Activated naive CD4-positive, alpha-beta T cell treated with anti-CD3 and anti-CD28 coated beads, Interleukin-2, amount 10 ng/mL, durations not matched to agents 7 days and 5 days (primary cell): Measurements from ENCODE around the gene BIRC5.
"Not testable (repeated sequence)": the region's sequence is repeated elsewhere in the genome, so short reads cannot be mapped to it uniquely, and the experiment has no call there.

Experiments used
- CTCF ChIA-PET: fragments of 350-600 bp; sonication (Branson Sonifier 250); formaldehyde crosslinking; loops from one replicate; lab custom pipeline; 2021; ENCODE audit warnings: antibody characterized with exemption; lab: Charles Lee
- DNase-seq: peaks from one replicate; pipeline ENCODE4 v3.0.0-alpha.2; 2020
- H3K27ac Mint-ChIP-seq: one replicate; pipeline ENCODE4 v1.8.0; 2021; ENCODE audit warnings: mild to moderate bottlenecking, moderate library complexity, mixed read lengths
- H3K27me3 Mint-ChIP-seq: one replicate; pipeline ENCODE4 v1.8.0; 2021; ENCODE audit warnings: mild to moderate bottlenecking, mixed read lengths
- H3K36me3 Mint-ChIP-seq: one replicate; pipeline ENCODE4 v1.8.0; 2021; ENCODE audit warnings: mixed read lengths
- H3K4me1 Mint-ChIP-seq: one replicate; pipeline ENCODE4 v1.8.0; 2021; ENCODE audit warnings: mixed read lengths
- H3K4me3 Mint-ChIP-seq: one replicate; pipeline ENCODE4 v1.8.0; 2021; ENCODE audit warnings: mild to moderate bottlenecking, moderate library complexity, mixed read lengths
- H3K9me3 Mint-ChIP-seq: one replicate; pipeline ENCODE4 v1.8.0; 2021; ENCODE audit warnings: mixed read lengths

Gene BIRC5

DNA sequence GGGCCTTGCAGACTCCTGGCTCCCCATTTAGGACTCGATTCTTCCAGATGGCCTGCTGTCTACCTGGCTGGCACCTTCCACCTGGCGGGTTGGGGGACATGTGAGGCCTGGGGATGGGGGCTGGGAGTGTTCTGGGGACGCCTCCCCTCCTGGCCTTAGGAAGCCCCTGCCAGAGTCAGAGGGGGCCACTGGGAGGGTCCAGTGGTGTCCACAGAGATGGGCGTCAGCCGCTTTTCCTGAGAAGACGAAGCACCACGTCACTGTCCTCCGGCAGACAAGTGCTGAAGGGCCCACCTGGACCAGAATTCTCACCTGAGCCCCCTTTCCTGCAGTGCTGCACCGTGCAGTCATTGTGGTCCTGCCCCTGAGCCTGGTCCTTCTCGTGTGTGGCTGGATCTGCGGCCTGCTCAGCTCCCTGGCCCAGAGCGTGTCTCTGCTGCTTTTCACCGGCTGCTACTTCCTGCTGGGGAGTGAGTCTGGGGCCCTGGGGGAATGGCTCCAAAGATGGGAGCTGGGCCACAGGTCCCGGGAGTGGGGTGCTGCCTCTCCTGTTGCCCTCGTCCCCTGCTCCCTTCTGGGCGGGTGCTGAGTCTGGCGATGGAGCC, 20.3 kb downstream of the BIRC5 start:
- CTCF ChIA-PET: no interaction called here
- no peak overlapping the region for H3K27ac Mint-ChIP-seq
- peaks cover 6% of the 10 kb centered on the region for H3K4me1 Mint-ChIP-seq
- DNase-seq: no peak
- H3K27me3 Mint-ChIP-seq: peaks cover 78% of the 10 kb centered on the region
- H3K4me3 Mint-ChIP-seq: no peak overlapping the region
- no peaks in the 10 kb centered on the region for H3K9me3 Mint-ChIP-seq
- no peaks in the 10 kb centered on the region for H3K36me3 Mint-ChIP-seq

DNA sequence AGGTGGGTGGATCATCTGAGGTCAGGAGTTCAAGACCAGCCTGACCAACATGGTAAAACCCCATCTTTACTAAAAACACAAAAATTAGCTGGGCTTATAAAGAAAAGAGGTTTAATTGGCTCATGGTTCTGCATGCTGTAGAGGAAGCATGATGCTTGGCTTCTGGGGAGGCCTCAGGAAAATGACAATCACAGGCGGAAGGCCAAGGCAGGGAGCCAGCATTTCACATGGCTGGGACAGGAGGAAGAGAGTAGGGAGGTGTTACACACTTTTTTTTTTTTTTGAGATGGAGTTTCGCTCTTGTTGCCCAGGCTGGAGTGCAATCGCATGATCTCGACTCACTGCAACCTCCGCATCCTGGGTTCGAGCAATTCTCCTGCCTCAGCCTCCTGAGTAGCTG, 21.0 kb downstream of the BIRC5 start:
- CTCF ChIA-PET, DNase-seq: not testable (repeated sequence)

DNA sequence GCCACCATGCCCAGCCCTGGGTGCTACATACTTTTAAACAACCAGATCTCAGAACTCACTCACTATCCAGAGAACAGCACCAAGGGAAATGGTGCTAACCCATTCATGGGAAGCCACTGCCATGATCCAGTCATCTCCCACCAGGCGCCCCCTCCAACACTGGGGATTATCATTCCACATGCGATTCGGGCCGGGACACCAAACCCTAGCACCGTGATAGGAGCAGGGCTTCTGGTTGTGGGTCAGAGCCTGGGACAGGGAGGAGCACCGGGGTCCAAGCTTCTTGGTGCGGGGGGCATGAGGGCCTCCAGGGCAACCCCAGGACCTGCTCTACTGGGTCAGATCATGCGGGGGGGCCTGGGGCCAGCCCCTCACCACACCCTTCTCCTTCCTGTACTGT, 21.8 kb downstream of the BIRC5 start:
- Mint-ChIP-seq H3K27ac (no peak overlapping the region), H3K4me3 (no peak overlapping the region), H3K4me1 (peaks cover 6% of the 10 kb centered on the region), H3K9me3 (no peaks in the 10 kb centered on the region), H3K36me3 (no peaks in the 10 kb centered on the region), H3K27me3 (peaks cover 68% of the 10 kb centered on the region)
- no peak for DNase-seq
- CTCF ChIA-PET: interaction anchor here (3.2 kb wide), 1 partner anchor 15 kb away, joined by 14 read pairs; no protein-coding TSS in a partner anchor

More for the DNA sequence above, 21.0 kb downstream of the BIRC5 start:
- H3K9me3 Mint-ChIP-seq, H3K4me1 Mint-ChIP-seq, H3K27ac Mint-ChIP-seq, H3K4me3 Mint-ChIP-seq, H3K36me3 Mint-ChIP-seq: not testable (repeated sequence)
- peaks cover 75% of the 10 kb centered on the region for H3K27me3 Mint-ChIP-seq

DNA sequence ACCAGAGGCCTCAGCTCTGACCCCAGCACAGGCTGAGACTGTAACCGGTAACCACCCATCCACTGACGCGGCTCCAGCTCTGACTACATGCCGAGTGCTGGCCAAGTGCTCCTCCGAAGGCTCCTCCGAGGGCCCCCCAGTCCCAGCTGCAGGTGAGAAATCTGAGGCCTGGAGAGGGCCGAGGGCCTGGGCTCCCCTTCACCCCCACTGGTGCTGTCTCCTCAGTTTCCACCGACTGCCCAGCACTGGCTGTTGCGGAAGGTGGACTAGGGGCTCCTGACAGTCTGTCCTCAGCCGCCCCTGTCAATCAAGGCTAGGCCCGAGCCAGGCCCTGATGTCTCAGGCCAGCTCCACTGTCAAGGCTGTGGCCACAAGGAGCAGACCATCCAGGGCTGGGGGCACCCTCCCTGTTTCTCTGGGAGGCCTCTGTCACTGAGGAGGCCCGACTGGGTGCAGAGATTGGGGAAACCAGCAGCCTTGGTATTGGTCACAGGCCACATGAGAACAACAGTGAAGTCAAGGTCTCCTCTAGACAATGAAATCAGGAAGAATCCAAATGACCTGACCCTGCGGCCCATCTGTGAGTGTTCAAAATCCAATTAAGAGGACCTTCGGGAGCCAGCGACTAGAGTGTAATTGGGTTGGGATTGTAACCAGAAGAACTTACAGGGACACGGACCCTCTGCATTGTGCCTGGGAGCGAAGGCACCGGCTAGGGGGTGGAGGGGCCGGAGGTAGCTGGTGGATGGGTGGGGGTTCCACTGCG, 22.5 kb downstream of the BIRC5 start:
- peaks cover 6% of the 10 kb centered on the region for H3K4me1 Mint-ChIP-seq
- H3K27me3 Mint-ChIP-seq: peaks cover 62% of the 10 kb centered on the region
- no peaks in the 10 kb centered on the region for H3K36me3 Mint-ChIP-seq
- CTCF ChIA-PET: interaction anchor here (3.2 kb wide), 1 partner anchor 14 kb away, joined by 14 read pairs; no protein-coding TSS in a partner anchor
- H3K27ac Mint-ChIP-seq: no peak overlapping the region
- H3K4me3 Mint-ChIP-seq: no peak overlapping the region
- no peak for DNase-seq
- H3K9me3 Mint-ChIP-seq: no peaks in the 10 kb centered on the region

DNA sequence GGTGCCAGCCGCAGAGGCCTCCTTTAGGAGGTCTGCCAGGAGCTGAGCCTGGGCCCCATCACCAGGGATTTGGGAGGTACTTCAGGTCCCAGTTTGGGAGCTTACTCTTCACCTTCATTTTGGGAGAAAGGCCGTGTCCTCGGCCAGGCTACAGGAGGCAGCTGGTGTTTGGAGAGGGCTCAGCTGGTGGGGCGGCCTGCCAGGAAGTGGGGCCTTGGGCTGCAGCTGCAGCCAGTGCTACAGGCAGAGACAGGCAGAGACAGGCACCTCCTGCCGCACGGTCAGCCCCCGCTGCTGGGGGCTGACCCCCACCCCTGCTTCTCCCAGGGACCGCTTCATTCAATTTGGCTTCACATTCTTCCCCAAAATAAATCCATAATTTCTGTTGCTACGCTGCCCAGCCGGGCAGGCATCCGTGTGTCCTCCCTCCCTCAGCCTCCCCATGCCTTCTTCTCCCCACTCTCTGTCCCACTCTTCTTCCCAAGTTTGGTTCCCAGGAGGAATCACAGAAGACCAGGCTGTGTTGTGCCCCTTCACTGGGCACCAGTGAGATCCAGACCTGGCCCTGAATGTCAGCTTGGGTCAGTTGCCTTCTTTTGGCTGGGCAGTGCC, 23.5 kb downstream of the BIRC5 start:
- H3K27ac Mint-ChIP-seq: no peak overlapping the region
- DNase-seq: no peak
- CTCF ChIA-PET: interaction anchor here (0.5 to 3.2 kb wide), 2 partner anchors 13 to 71 kb away, joined by 3 to 14 read pairs; no protein-coding TSS in a partner anchor
- no peaks in the 10 kb centered on the region for H3K36me3 Mint-ChIP-seq
- no peak overlapping the region for H3K4me3 Mint-ChIP-seq
- no peaks in the 10 kb centered on the region for H3K9me3 Mint-ChIP-seq
- H3K27me3 Mint-ChIP-seq: peaks cover 52% of the 10 kb centered on the region
- H3K4me1 Mint-ChIP-seq: peaks cover 2% of the 10 kb centered on the region

DNA sequence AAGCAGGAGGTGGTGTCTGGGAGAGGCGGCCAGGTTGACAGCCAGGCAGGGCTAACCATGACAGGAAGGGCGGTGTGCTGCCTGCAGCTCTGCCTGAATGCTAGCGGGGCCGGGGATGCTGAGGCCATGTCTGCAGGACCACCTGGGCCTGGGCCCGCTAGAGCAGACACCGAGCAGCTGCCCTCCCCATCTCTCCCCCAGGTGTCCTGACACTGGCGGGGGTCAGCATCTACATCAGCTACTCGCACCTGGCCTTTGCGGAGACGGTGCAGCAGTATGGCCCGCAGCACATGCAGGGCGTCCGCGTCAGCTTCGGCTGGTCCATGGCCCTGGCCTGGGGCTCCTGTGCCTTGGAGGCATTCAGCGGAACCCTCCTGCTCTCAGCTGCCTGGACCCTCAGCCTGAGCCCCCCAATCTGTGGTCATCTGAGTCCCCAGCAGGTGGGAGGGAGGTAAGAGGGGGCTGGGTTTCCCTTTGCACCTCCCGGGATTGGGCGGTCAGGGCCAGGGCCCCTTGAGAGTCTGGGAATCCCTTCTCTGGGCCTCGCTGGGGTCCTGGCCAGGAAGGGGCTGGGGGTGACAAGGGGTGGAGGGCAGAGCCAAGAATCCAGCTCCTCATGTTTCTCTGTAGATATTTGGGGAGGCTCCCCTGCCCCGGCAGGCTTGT, 24.9 kb downstream of the BIRC5 start:
- Mint-ChIP-seq H3K36me3 (no peaks in the 10 kb centered on the region), H3K4me1 (no peaks in the 10 kb centered on the region), H3K27me3 (peaks cover 39% of the 10 kb centered on the region), H3K27ac (no peak overlapping the region), H3K4me3 (no peak overlapping the region), H3K9me3 (no peaks in the 10 kb centered on the region)
- no peak for DNase-seq
- CTCF ChIA-PET: interaction anchor here (3.2 kb wide), 1 partner anchor 12 kb away, joined by 14 read pairs; no protein-coding TSS in a partner anchor

DNA sequence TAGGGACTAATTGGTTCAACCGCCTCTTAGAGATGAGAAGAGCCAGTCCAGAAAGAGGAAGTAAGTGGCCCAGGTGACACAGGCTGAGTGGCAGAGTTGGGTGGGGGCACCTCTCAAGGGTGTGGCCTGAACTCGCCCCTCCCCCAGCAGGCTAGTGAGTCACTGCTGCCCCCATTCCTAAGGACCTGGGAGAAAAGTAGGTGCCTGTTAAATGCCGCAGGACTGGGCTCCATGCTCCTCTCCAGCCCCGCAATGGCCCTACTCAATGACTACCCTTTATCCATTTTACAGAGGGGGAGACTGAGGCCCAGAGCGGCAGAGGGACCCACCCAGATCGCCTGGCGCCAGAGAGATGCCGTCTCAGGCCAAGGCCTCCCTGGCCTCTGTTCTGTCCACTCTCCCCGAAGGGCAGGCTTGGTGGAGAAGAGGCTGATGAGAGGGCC, 25.5 kb downstream of the BIRC5 start:
- no peaks in the 10 kb centered on the region for H3K4me1 Mint-ChIP-seq
- H3K27ac Mint-ChIP-seq: no peak overlapping the region
- CTCF ChIA-PET: no interaction called here
- DNase-seq: no peak
- no peaks in the 10 kb centered on the region for H3K9me3 Mint-ChIP-seq
- peaks cover 37% of the 10 kb centered on the region for H3K27me3 Mint-ChIP-seq
- no peaks in the 10 kb centered on the region for H3K36me3 Mint-ChIP-seq
- H3K4me3 Mint-ChIP-seq: no peak overlapping the region

DNA sequence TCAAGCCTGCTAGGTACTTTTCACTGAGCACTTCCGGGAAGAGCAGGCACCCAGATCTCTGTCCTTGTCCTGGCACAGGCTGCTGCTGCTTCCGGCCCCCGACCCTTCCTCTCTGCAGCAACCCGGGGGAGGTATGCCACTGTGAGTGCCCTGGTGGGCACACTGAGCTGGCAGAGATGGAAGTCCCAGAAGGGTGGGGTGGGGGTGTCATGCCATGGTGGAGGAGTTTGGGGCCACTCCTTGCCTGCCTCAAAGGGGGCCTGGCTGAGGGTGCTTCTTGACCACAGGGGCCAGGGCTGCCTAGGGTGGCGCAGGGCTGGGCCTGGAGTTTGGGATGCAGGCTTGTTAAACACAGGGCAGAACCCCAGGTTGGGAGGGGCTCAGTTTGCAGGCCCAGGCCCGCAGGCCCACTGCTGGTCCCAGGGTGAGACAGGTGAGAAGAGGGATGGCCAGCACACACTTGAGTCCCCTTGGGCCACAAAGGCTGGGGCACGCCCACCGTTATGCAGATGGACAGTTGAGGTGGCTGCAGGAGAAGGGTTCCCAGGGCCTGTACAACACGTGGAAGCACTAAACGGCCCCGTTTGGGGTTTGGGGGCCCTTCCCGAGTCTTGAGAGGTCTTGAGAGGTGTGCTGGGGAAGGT, 26.1 kb downstream of the BIRC5 start:
- CTCF ChIA-PET: interaction anchor here (0.7 kb wide), 1 partner anchor 11 kb away, joined by 3 read pairs; no protein-coding TSS in a partner anchor
- H3K4me3 Mint-ChIP-seq: no peak overlapping the region
- H3K4me1 Mint-ChIP-seq: no peaks in the 10 kb centered on the region
- no peaks in the 10 kb centered on the region for H3K9me3 Mint-ChIP-seq
- no peak for DNase-seq
- no peaks in the 10 kb centered on the region for H3K36me3 Mint-ChIP-seq
- no peak overlapping the region for H3K27ac Mint-ChIP-seq
- peaks cover 31% of the 10 kb centered on the region for H3K27me3 Mint-ChIP-seq

DNA sequence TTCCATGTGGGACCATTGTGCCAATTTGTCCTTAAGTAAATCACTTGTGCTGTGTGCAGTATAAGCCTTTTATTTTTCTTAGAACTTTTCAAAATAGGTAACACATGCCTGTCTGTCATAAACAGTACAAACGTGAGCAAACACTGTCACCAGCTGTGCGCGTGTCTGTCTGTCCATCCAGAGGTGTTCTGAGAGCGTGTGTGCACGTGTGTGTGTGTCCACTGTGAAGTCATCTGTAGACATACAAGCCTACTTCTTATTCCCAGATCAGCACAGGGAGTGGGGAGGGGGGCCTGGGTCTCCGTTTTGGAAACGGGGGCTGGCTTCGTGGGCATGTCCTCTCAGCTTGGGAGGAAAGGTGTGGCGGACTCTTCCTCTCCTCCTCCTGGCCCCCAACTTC, 26.8 kb downstream of the BIRC5 start:
- Mint-ChIP-seq H3K4me3 (no peak overlapping the region), H3K4me1 (no peaks in the 10 kb centered on the region), H3K27me3 (peaks cover 31% of the 10 kb centered on the region), H3K36me3 (no peaks in the 10 kb centered on the region), H3K27ac (no peak overlapping the region), H3K9me3 (peaks cover 2% of the 10 kb centered on the region)
- CTCF ChIA-PET: interaction anchor here (0.7 kb wide), 1 partner anchor 10 kb away, joined by 3 read pairs; no protein-coding TSS in a partner anchor
- DNase-seq: no peak

DNA sequence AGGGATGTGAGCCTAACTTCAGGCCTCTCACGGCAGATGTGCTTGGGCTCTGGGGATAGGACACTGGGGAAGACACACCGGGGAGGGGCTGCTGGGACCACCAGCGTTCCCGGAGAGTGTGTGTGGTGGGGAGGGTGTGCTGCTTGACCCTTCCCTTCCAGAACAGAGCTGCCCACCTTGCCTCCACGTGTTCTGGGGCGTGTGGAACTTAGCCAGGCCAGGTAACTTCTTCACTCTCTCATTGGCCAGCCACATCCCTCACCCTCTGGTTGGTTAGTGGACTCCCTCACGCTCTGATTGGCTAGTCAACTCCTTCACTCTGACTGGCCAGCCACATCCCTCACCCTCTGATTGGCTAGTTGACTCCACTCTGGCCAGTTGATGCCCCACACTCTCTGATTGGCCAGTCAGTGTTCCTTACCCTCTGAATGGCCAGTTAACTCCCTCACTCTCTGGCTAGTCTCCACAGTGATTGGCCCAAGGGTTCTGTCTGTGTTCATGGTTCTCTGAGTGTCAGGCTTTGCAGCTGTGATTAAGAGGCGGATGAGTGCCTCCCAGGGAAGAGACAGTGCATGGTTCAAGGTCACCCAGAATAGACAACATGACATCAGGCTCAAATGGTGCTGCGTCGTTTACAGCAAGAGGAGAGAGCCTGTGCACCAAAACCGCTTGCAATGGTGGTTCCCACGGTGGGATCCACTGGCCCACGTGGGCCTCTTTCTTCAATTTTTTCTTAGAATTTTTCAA, 27.4 kb downstream of the BIRC5 start:
- no peak for DNase-seq
- peaks cover 2% of the 10 kb centered on the region for H3K9me3 Mint-ChIP-seq
- no peaks in the 10 kb centered on the region for H3K36me3 Mint-ChIP-seq
- no peaks in the 10 kb centered on the region for H3K4me1 Mint-ChIP-seq
- H3K4me3 Mint-ChIP-seq: no peak overlapping the region
- H3K27ac Mint-ChIP-seq: no peak overlapping the region
- CTCF ChIA-PET: interaction anchor here (1.1 kb wide), 1 partner anchor 10 kb away, joined by 4 read pairs; no protein-coding TSS in a partner anchor
- peaks cover 33% of the 10 kb centered on the region for H3K27me3 Mint-ChIP-seq

DNA sequence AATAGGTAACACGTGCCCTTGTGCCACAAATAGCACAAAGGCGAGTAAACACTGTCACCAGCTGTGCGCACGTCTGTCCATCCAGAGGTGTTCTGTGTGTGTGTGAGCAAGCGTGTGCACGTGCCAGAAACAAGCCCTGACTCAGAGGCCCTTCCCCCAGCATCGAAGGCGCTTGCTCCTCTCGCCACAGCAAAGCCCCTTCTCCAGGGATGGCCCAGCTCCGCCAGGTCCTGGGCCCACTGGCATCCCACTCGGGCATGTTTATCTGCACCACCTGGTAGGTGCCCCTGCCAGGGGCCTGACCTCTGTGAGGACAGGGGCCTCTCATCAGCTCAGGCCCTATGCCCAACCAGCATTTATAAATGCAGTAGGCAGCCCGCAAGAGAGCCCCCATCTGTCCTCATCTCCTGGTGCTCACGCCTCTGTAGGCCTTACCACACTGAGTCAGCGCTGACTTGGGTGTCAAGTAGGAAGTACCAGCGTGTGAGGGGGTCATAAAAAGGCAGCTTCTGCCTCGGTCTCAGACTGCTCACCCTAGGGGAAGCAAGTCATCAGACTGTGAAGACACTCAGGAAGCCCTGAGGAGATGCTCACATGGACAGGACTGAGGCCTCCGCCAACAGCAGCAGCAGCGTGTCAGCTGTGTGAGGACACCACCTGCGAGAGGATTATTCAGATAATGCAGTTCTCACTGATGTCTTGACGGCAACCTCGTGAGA, 28.1 kb downstream of the BIRC5 start:
- H3K27me3 Mint-ChIP-seq: peaks cover 35% of the 10 kb centered on the region
- no peaks in the 10 kb centered on the region for H3K36me3 Mint-ChIP-seq
- CTCF ChIA-PET: interaction anchor here (1.1 kb wide), 1 partner anchor 9 kb away, joined by 4 read pairs; no protein-coding TSS in a partner anchor
- peaks cover 2% of the 10 kb centered on the region for H3K9me3 Mint-ChIP-seq
- H3K4me1 Mint-ChIP-seq: no peaks in the 10 kb centered on the region
- H3K4me3 Mint-ChIP-seq: no peak overlapping the region
- DNase-seq: no peak
- H3K27ac Mint-ChIP-seq: no peak overlapping the region

DNA sequence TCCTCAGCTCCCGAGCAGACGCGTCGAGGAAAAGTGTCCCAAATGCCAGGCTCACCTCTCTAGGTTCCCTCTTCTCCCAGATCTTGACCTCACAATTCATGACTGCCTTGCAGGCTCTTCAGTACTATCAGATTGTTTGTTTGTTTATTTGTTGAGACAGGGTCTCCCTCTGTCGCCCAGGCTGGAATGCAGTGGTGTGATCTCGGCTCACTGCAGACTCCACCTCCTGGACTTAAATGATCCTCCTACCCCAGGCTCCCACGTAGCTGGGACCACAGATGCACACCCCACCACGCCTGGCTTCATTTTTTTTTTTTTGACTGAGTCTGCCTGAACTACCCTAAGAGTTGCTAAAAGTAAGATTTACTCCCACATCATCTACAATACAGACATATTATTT, 33.3 kb downstream of the BIRC5 start:
- H3K4me1 Mint-ChIP-seq: peaks cover 20% of the 10 kb centered on the region
- CTCF ChIA-PET: interaction anchor here (1.1 to 5.3 kb wide), 2 partner anchors 16 to 163 kb away, joined by 4 to 20 read pairs; partner anchors contain the start of gene TMEM235
- no peaks in the 10 kb centered on the region for H3K36me3 Mint-ChIP-seq
- no peak overlapping the region for H3K4me3 Mint-ChIP-seq
- no peak for DNase-seq
- H3K9me3 Mint-ChIP-seq: peaks cover 2% of the 10 kb centered on the region
- H3K27me3 Mint-ChIP-seq: peaks cover 31% of the 10 kb centered on the region
- H3K27ac Mint-ChIP-seq: no peak overlapping the region
